Measurements from ENCODE around the gene L3MBTL1. TPM values are rescaled to one million over a fixed set of nuclear protein-coding genes. Genes with fewer than 3 reads are reported as not detected.
A peak's percentile ranks its signal among the peaks of the same experiment; 100 is the strongest.

Gene L3MBTL1
- total RNA-seq, 2 donors from 2014 or later, result 3.3 to 5.5 TPM

DNA sequence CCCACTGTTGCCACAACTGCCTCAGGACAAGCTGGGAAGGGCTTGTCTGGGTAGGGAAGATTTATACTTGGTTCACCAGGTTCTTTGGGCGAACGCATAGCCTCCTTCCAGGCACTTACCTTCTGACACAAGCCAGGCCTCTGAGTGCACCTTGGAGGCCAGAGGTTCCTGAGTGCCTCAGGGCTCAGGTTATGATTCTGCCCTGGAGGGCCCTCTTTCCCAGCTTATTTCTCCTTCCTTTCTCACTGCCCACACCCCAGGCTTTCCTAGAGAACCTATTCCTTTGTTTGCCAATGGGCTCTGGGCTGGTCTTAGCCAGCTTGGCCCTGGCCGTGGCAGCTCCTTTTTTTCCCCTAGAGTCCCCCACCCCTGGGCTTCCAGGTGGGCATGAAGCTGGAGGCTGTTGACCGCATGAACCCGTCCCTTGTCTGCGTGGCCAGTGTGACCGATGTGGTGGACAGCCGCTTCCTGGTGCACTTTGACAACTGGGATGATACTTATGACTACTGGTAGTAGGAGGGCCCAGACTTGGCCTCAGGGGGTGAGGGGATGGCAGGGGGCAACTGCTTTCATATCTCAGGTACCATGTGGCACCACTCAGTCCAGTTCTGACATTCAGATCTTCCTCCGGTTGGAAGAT lies 25.0 kb downstream of the L3MBTL1 start:
- intact Hi-C loops (cut with DNase I), result no loop called here
- DNase-seq (no peak), ATAC-seq (no peak)

DNA sequence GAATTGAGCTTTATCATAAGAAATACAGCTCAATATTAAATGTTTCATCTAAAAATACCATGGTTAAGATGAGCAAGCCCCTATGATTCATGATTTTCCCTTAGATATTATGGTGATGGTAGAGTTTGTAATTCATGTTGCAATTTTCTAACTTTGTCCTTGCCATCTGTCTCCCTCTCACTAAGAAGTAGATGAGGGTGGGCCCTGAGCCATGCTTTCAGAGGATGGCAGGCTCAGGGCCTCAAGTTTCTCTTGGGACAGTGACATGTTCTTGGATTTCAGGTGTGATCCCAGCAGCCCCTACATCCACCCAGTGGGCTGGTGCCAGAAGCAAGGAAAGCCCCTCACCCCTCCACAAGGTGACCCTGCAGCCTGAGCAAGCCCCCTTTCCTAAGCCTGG lies 25.6 kb downstream of the L3MBTL1 start:
- intact Hi-C loops (cut with DNase I), result no loop called here
- DNase-seq (no peak), ATAC-seq (no peak)

DNA sequence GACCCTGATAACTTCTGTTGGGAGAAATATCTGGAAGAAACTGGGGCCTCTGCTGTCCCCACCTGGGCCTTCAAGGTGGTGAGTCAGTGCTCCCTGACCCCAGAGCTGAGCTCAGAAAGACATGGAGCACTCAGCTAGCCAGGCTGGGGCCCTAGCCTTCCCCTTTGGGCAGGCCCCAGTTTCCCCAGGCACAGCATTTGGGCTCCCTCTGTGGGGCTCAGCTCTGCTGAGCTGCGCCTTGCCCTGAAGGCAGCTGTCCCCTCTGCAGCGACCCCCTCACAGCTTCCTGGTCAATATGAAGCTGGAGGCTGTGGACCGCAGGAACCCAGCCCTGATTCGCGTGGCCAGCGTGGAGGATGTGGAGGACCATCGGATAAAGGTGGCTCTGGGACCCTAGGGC lies 26.5 kb downstream of the L3MBTL1 start:
- intact Hi-C loops (cut with DNase I), result no loop called here

DNA sequence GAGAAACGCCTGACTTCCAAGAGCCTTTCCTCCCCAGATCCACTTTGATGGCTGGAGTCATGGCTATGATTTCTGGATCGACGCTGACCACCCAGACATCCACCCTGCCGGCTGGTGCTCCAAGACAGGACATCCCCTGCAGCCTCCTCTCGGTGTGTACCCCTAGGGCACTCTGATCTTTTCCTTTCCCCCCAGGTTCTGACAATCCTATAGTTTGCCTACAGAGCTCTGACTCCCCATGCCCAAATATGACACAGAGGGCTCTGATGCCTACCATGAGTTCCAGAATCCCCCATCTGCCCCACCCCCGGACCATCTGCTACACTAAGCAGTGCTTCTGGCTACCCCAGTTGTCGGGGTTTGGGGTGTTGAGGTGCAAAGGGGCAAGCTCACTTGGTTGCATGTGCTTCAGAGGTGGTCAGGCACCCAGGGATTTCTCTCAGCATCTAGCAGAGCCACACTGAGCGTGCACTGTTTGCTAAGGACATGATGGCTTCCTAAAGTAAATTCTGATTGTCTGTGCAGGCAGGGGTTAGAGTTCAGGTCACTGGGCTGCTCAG lies 27.4 kb downstream of the L3MBTL1 start:
- DNase-seq (no peak), ATAC-seq (no peak)
- intact Hi-C loops (cut with DNase I), result no loop called here

More for the DNA sequence above, 26.5 kb downstream of the L3MBTL1 start:
- no peak for DNase-seq
- no peak for ATAC-seq

DNA sequence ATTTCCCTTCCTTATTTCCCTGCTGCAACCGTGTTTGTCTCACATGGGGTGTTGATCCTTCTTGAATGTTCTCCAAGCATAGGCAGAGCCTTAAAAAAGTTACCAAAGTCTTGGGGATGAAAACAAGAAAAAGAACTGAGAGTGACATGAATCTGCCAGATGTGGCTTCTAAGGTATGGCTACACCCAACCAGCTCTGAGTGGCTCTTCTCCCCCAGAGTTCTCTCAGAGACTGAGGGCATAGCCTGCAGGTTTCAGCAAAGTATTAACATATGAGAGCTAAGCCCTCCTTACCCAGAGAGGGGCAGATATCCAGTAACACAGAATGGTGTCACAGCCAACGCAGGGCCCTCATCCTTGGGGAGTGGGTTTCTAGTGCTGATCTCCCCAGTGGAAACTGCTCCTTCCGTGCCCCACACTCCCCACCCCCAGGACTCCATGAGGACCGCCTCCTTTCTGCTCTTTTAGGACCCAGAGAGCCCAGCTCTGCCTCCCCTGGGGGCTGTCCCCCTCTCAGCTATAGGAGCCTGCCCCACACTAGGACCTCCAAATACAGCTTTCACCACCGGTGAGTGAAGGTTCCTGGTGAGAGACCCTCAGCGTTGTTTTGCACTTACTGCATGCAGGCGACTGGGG lies 28.0 kb downstream of the L3MBTL1 start:
- ATAC-seq, result no peak
- intact Hi-C loops (cut with DNase I), result no loop called here

DNA sequence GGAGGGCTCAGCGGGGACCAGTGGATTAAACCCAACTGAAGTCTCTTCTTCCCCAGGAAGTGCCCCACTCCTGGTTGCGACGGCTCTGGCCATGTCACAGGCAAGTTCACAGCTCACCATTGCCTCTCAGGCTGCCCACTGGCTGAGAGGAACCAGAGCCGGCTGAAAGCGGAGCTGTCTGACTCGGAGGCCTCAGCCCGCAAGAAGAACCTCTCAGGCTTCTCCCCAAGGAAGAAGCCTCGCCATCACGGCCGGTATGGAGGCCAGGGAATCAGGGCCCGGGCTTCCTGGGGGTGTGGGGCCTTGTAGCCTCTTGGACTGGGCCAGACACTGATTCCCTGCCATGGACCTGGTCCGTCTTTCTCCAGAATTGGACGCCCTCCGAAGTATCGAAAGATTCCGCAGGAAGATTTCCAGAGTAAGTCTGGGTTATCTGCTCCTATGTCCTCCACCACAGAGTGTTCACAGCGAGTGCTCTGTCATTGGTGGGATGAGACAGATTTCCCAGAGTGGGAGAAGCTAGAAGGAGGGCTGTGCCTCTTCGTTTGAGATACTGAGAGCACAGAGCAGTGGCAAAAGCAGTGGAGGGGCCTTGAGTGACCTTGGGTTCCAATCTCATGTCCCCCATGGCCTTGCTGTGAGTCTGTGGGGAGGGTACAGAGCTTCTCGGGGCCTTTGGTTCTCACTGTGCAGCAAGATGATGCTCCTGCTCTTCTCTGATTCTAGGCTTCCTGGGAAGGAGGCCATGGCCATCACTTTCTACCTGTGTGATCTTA lies 28.7 kb downstream of the L3MBTL1 start:
- ATAC-seq (no peak), DNase-seq (no peak)
- intact Hi-C loops (cut with DNase I), result no loop called here

More for the DNA sequence above, 28.0 kb downstream of the L3MBTL1 start:
- no peak for DNase-seq

- no peak for DNase-seq
- ATAC-seq, result no peak
- intact Hi-C loops (cut with DNase I), result no loop called here
These were observed 29.4 kb downstream of the L3MBTL1 start for GRCh38 chr20:43536817-43537440.

GRCh38 chr20:43537921-43538877 lies 30.7 kb downstream of the L3MBTL1 start:
- intact Hi-C loops (cut with DNase I), result no loop called here
- ATAC-seq (peak; percentile 54 to 69), DNase-seq (peak; percentile 64)

- ATAC-seq (peak in 1 of 2 donors; percentile 64), DNase-seq (no peak)
- intact Hi-C loops (cut with DNase I), result no loop called here
These were observed 31.6 kb downstream of the L3MBTL1 start for GRCh38 chr20:43538878-43539700.

DNA sequence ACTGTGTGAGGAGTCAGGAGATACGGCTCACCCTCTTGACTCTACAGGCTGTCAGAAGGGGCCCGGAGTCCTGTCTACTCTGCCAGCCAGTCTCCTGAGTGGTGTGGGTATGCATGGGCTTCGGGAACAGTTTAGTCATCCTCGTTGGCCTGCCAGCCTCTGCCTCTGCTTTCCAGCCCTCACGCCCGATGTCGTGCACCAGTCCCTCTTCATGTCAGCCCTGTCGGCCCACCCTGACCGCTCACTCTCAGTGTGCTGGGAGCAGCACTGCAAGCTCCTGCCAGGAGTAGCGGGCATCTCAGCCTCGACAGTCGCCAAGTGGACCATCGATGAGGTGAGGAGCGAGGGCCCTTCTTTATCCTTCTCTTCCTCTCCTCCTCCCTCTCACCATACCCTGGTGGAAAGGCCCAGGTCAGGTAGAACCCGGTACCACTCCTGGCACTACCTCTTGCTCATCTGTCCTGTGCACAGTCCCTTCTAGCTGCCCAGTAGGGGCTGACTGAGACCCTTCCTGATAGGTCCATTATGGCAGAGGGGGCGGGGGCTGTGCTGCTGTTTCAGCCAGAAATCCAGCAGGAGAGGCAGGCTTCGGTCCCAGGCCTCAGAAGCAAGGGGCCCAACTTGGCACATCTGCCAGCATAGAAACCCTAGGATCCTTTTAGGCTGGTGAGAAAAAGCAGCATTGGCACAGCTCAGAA lies 32.6 kb downstream of the L3MBTL1 start:
- no peak for DNase-seq
- ATAC-seq, result no peak
- intact Hi-C loops (cut with DNase I), result no loop called here

GRCh38 chr20:43540673-43541060 lies 33.2 kb downstream of the L3MBTL1 start:
- intact Hi-C loops (cut with DNase I), result no loop called here
- ATAC-seq (no peak), DNase-seq (no peak)

- intact Hi-C loops (cut with DNase I), result no loop called here
- ATAC-seq, result no peak
These were observed 33.7 kb downstream of the L3MBTL1 start for GRCh38 chr20:43541214-43541613.

GRCh38 chr20:43542161-43542560 lies 34.7 kb downstream of the L3MBTL1 start:
- ATAC-seq, result no peak
- intact Hi-C loops (cut with DNase I), result no loop called here
- no peak for DNase-seq

More at GRCh38 chr20:43541214-43541613, 33.7 kb downstream of the L3MBTL1 start:
- DNase-seq, result no peak

GRCh38 chr20:43542674-43543073 lies 35.2 kb downstream of the L3MBTL1 start:
- no peak for DNase-seq
- ATAC-seq, result no peak
- intact Hi-C loops (cut with DNase I), result no loop called here

DNA sequence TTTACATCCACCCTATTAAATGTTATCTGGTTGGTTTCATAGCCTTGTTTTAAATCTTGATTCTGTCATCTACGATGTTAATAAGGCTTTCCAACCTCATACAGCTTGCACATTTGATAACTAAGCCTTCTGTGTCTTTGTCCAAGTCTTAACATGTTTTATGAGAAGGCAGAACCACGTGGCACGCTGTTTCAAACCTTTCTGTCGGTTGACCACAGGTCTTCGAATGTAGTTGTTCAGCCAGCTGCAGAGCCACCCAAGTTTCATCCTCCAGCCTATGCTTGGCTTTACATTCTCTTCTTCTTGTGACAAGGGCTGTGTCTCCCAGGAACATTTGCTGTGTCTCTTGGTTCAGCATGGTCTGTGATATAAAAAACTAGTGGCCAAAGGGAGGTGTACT lies 35.6 kb downstream of the L3MBTL1 start:
- DNase-seq, result no peak
- intact Hi-C loops (cut with DNase I), result no loop called here
- ATAC-seq, result no peak

GRCh38 chr20:43544501-43544900 lies 37.0 kb downstream of the L3MBTL1 start:
- intact Hi-C loops (cut with DNase I), result no loop called here
- no peak for ATAC-seq
- DNase-seq, result no peak

Measured in left cardiac atrium (tissue), 4 donors.